ENCODE results near the gene PCDH15.

- TF ChIP-seq CTCF (IDR thresholded peaks at IDR 0.05): no peak
- TF ChIP-seq FOSL2 (IDR thresholded peaks at IDR 0.05; ENCODE audit: borderline replicate concordance, low read depth): no peak
- TF ChIP-seq CHD2 (IDR thresholded peaks at IDR 0.05; ENCODE audit: low read length, partially characterized antibody): no peak
- no peak for TF ChIP-seq FOXM1 (IDR thresholded peaks at IDR 0.05; ENCODE audit: low read depth)
Observed at GRCh38 chr10:54057357-54057756, 743.7 kb downstream of the PCDH15 start.
